HFFc6 (cell line): Measurements from ENCODE around the gene ZNRF3. TPM values are rescaled to one million over a fixed set of nuclear protein-coding genes. Genes with fewer than 3 reads are reported as not detected.

Experiments
- DNase-seq: peaks from one replicate; pipeline ENCODE4 v3.0.0-alpha.2; 2018
- H3K27ac Mint-ChIP-seq: 2 replicates; pipeline ENCODE4 v1.8.0; 2020; ENCODE audit warnings: mild to moderate bottlenecking, mixed read lengths
- H3K27me3 Mint-ChIP-seq: 2 replicates; pipeline ENCODE4 v1.8.0; 2021; ENCODE audit warnings: mild to moderate bottlenecking, moderate library complexity, mixed read lengths; ENCODE audit not compliant: insufficient read depth
- H3K36me3 Mint-ChIP-seq: 2 replicates; pipeline ENCODE4 v1.8.0; 2021; ENCODE audit warnings: low read depth, mixed read lengths
- H3K4me1 Mint-ChIP-seq: 2 replicates; pipeline ENCODE4 v1.8.0; 2020; ENCODE audit warnings: low read depth, mixed read lengths
- H3K4me3 Mint-ChIP-seq: 2 replicates; pipeline ENCODE4 v1.8.0; 2020; ENCODE audit warnings: mild to moderate bottlenecking, moderate library complexity, mixed read lengths
- H3K9me3 Mint-ChIP-seq: 2 replicates; pipeline ENCODE4 v1.8.0; 2020; ENCODE audit warnings: mild to moderate bottlenecking, mixed read lengths
- CTCF ChIP-seq: fragments of 200-600 bp; sonication (generic); IDR thresholded peaks from 2 replicates; pipeline ENCODE4 v1.5.0; 2021; ENCODE audit warnings: antibody characterized with exemption, mild to moderate bottlenecking
- total RNA-seq, 6 experiments: library from RNA; stranded (reverse); fragmentation: NEBNext Ultra II Directional; extraction: Animal tissue kit (Norgen Biotek cat#: 25700); gene quantifications; 2 replicates in 1 of 6; 3 replicates in 5 of 6; pipeline ENCODE4 v1.2.3, GENCODE V29; 2021

Gene ZNRF3
- total RNA-seq, 6 experiments from 2014 or later, result 3.3 to 4.7 (median 3.6) TPM

DNA sequence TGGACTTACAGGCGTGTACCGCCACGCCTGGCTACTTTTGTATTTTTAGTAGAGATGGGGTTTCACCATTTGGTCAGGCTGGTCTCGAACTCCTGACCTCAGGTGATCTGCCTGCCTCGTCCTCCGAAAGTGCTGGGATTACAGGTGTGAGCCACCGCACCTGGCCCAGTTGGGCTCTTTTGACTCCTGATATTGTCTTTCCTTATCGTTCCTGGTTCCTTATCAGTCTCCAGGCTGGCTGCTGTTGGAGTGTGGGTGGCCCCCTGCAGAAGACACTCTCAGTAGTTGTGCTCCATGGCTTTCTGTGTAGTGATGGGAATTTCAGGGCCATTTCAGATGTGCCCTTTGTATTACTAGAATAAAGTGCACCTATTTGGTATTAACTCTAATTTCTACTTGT lies 123.0 kb downstream of the ZNRF3 start:
- Mint-ChIP-seq H3K27me3 (0 out of 2 replicates have a peak, but pooled peaks cover 2% of the 10 kb centered on the region), H3K4me1 (no peaks in the 10 kb centered on the region), H3K4me3 (no peak overlapping the region), H3K27ac (no peak overlapping the region), H3K36me3 (no peaks in the 10 kb centered on the region), H3K9me3 (no peaks in the 10 kb centered on the region)
- TF ChIP-seq CTCF, result no peak
- DNase-seq, result no peak

DNA sequence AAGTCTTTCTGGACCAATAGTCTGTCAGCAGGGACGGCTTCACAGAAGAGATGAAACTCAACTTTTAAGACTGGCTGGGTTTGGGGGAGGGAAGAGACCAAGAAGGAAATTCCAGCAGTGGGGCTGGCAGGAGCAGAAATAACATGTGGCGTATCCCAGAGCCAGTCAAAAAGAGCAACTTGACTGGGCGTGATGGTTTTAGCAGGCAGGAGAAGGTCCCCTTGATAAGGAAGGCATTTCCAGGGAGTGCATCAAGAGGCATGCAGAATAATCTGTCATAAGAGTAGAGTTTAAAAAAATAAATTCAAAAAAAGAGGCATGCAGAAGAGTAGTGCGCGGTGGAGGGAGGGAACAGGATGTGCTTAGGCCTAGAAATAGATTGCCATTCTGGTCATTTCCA lies 125.8 kb downstream of the ZNRF3 start:
- Mint-ChIP-seq H3K36me3 (no peaks in the 10 kb centered on the region), H3K9me3 (no peaks in the 10 kb centered on the region), H3K4me3 (no peak overlapping the region), H3K27me3 (0 out of 2 replicates have a peak, but pooled peaks cover 2% of the 10 kb centered on the region), H3K27ac (no peak overlapping the region), H3K4me1 (no peaks in the 10 kb centered on the region)
- no peak for TF ChIP-seq CTCF
- no peak for DNase-seq

DNA sequence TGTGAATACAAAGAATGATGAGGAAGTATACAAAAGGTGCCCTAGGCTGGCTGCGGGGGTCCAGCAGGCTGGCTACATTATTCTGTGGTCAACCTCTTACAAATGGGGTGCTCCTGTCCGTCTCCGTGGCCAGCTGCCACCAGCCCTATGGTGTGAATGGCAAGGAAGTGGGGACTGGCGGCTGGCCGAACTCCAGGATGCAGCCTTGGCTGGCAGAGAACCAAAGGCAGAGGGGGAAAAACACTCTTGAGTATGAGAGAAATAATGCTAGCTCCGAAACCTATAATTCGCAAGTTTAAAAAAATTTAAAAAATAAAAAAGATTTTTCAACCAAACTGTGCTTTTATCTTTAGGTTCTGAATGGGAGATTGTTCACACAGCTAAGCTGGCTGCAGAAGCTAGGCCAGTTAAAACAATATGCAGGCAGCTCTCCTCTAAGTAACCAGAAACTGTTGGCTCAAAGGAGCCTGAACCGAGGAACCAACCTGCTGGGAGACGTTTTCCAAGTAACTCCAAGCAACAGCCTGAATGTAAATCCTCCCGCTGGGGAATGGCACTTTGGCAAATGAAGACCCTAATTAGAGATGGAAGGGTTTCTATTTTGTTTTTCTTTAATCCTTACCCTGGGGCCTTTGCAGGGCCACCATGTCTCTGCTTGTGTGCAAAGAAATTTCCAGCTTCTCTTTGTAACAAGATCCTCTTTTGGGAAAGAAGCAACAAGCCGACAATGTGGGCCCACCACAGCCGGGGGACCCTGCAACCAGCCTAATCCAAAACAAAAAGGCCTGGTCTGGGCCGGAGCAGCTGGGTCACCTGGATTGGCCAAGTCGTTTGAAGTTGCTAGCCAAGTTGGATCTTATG lies 128.1 kb downstream of the ZNRF3 start:
- H3K27me3 Mint-ChIP-seq, result no peaks in the 10 kb centered on the region
- no peak for DNase-seq
- H3K27ac Mint-ChIP-seq, result no peak overlapping the region
- no peaks in the 10 kb centered on the region for H3K36me3 Mint-ChIP-seq
- H3K4me1 Mint-ChIP-seq, result no peaks in the 10 kb centered on the region
- H3K4me3 Mint-ChIP-seq, result no peak overlapping the region
- no peaks in the 10 kb centered on the region for H3K9me3 Mint-ChIP-seq
- TF ChIP-seq CTCF, result no peak

GRCh38 chr22:29012101-29012433 lies 128.7 kb downstream of the ZNRF3 start:
- Mint-ChIP-seq H3K9me3 (no peaks in the 10 kb centered on the region), H3K36me3 (no peaks in the 10 kb centered on the region), H3K4me1 (no peaks in the 10 kb centered on the region), H3K4me3 (no peak overlapping the region), H3K27ac (no peak overlapping the region), H3K27me3 (no peaks in the 10 kb centered on the region)
- no peak for TF ChIP-seq CTCF
- DNase-seq, result no peak

- Mint-ChIP-seq H3K27ac (no peak overlapping the region), H3K4me3 (no peak overlapping the region), H3K9me3 (no peaks in the 10 kb centered on the region)
Measured at GRCh38 chr22:29012952-29013351, 129.6 kb downstream of the ZNRF3 start.

More at GRCh38 chr22:29012952-29013351, 129.6 kb downstream of the ZNRF3 start:
- no peaks in the 10 kb centered on the region for H3K4me1 Mint-ChIP-seq
- DNase-seq, result no peak
- TF ChIP-seq CTCF, result no peak
- H3K27me3 Mint-ChIP-seq, result no peaks in the 10 kb centered on the region
- H3K36me3 Mint-ChIP-seq, result no peaks in the 10 kb centered on the region
